Measurements from ENCODE around the gene RHPN2. TPM values are rescaled to one million over a fixed set of nuclear protein-coding genes. Genes with fewer than 3 reads are reported as not detected.
"Not testable (repeated sequence)": the region's sequence is repeated elsewhere in the genome, so short reads cannot be mapped to it uniquely, and the experiment has no call there.

Gene RHPN2
- total RNA-seq, 1 experiment from 2014 or later: 25.6 TPM

DNA sequence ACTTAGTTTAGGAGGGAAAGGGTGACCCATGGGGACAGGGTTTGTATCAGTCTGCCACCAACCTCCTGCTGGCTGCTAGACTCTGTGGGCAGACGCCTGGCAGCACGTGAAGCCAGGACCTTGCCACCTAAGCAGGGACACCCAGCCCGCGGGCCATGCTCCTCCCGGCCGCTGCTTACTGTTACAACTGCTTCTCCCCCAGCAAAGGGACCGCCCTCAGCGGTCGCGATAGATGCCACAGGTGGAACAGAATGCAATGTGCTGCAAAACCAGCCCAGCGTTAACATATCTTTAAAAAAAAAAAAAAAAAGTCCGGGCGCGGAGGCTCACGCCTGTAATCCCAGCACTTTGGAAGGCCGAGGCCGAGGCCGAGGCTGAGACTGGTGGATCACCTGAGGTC lies 1.9 kb upstream of the RHPN2 start:
- DNase-seq (ENCODE audit: low read depth): no peak

DNA sequence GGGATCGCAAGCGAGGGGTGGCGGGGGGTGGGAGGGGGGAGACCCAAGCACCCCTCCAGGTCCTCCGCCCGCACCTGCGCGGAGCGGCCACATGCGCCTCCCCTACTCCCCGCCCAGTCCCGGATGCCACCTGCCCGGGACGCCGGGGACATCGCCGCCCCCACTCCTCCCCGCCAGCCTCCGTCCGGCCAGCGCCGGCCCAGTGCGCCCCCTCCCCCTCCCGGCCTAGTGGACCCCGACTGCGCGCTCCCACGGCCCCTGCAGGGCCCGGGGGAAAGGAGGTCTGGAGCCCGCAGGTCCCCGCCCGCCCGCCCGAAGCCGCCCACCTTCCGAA lies 263 bp downstream of the RHPN2 start:
- DNase-seq (ENCODE audit: low read depth): no peak

DNA sequence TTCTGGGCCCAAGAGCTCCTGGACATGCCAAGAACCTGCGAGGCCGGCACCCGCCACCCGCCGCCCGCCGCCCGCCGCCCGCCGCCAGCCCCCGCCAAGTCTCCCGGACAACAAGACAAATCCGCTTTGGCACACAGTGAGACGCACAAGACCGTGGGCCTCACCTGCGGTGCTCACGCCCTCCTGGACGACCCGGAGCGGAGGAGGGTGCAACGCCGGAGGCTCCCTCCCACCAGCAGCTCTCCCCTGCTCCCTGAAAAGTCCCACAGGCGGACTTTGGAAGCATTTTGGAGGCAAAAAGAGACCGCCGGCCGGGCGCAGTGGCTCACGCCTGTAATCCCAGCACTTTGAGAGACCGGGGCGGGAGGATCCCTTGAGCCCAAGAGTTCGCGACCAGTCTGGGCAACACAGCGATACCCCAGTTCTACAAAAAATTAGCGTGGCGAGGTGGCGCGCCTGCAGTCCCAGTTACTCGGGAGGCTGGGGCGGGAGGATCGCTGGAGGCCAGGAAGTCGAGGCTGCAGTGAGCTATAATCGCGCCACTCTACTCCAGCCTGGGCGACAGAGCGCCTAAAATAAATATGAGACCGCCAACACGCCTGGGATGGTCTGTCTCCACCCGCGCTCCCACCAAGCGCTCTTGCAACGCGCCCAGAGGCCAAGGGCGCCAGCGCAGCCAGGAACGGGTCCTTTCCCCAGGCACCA lies 783 bp downstream of the RHPN2 start:
- DNase-seq (ENCODE audit: low read depth): no peak

DNA sequence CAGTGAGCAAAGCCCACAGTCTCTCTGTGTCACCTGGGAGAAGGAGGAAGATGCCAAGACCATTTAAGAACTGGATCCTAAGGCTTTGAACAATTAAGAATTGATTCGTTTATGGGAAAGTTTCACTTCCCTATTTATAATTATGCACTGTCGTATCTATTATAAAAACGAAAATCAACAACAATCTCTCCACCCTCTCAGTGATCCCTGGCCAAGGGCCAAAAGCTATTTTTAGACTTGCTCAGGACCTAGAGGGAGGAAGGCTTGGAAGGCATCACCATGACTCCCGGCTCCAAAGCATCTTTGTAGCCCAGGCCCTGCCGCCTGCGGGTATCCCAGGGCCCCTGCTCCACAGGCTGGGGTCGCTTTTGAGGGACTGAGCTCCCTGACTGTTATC lies 1.3 kb downstream of the RHPN2 start:
- peak; percentile 59 for DNase-seq (ENCODE audit: low read depth)

DNA sequence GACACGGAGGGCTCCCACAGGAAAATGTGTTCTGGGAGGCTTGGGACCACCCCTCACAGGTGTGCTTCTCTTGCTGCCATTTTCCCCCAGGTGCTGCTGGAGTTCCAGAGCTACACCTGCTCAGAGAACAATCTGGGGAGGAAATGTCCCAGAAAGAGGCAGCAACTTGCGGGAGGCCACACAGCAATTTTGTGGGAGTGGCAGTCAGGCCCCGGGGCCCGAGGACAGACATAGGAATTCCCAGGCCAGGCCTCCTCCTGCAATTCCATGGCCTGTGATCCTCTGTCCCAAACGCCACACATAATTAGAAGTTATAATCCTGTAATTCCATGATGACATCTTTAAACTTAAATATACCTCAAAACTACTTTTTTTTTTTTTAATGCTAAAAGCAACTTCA lies 1.8 kb downstream of the RHPN2 start:
- no peak for DNase-seq (ENCODE audit: low read depth)

DNA sequence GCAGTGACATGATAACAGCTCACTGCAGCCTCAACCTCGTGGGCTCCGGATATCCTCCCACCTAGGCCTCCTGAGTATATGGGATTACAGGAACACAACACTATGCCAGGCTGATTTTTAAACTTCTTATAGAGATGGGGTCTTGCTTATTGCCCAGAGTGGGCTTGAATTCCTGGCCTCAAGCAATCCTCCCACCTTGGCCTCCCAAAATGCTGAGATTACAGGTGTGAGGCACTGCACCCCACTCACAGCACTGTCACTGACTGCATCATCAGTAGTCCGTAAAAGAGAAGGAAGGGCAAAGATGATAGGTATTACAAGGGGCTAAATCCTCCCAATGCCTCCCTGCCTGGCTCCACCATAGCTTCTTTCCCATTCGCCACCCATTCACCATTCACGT lies 4.1 kb downstream of the RHPN2 start:
- no peak for DNase-seq (ENCODE audit: low read depth)

DNA sequence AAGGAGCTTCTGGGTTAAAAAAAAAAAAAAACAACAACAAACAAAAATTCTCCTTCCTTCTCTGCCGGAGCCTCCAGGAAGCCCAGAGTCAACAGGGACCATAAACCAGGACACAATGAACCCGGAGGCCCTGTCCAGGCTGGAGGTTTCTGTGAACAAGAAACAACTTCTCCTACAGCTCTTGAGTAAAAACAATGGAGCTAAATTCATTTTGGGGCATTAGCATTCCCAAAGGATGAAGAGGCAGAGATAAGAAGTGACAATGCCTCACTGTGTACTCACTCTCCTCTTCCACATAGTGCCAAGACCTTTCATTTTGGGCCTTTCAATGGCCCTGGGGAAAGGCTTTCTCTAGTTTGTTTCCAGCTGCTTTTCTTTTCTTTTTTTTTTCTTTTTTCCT lies 9.0 kb downstream of the RHPN2 start:
- DNase-seq (ENCODE audit: low read depth): peak; percentile 62

DNA sequence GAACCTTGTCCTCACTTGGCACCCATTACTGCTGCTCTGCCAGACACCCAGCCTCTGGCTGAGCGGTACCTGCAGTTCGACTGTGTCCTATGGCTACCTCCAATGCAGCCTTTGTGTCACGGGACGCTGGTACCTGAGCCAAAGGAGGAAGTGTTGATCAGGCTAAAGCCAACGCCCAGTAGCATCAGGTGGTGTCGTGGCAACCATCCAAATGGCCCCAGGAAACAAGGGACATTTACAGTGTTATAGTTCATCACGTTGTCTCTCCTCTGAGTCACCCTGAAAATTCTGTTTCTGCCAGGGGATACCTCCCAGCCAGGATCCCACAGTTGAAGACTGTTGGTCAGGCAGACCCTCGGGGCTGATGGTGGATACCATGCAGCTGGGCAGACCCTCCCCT lies 10.1 kb downstream of the RHPN2 start:
- DNase-seq (ENCODE audit: low read depth): peak; percentile 82

DNA sequence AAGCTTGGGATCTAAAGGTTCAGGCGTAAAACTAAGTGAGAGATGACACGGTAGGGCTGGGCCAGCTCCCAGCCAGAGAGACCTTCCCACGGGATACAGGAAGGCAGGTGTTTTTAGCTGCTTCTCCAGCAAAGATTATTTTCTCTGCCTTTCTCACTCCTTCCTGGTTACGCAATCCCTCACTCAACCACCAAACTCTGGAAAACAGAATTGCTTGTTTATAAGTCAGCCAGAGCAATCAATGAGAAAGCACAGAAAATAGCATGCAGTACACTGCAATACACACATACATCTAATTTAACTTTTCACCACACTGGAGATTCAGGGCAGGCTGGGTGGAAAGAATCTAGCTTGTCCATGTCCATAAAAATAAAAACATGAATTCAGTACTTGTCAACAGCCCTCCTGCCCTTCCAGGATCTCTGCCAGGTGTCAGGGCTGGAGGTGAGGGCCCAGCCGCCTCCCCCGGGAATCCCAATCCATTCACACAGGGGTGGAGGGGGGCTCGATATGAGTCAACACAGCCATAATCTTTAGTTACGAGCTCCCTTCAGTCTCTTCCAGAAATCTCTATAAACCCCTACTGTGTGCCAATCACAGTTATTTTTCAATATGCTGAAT lies 12.2 kb downstream of the RHPN2 start:
- DNase-seq (ENCODE audit: low read depth): peak; percentile 70

DNA sequence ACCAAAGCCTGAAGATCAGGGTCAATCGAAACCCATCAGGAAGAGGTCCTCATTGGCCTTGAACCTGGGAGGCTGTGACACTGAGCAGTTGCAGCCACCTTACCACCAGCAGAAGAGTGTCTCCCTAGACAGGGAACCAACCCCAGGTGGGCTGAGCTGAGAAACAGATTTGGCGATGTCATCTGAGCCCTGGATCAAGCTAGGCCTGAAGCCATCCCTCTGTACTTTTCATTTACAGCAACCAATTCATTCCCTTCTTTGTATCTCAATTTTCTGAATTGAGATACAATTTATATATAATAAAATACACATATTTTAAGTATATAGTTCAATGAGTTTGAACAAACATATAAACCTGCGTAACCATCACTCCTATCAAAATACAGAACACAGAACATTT lies 14.6 kb downstream of the RHPN2 start:
- DNase-seq (ENCODE audit: low read depth): no peak

DNA sequence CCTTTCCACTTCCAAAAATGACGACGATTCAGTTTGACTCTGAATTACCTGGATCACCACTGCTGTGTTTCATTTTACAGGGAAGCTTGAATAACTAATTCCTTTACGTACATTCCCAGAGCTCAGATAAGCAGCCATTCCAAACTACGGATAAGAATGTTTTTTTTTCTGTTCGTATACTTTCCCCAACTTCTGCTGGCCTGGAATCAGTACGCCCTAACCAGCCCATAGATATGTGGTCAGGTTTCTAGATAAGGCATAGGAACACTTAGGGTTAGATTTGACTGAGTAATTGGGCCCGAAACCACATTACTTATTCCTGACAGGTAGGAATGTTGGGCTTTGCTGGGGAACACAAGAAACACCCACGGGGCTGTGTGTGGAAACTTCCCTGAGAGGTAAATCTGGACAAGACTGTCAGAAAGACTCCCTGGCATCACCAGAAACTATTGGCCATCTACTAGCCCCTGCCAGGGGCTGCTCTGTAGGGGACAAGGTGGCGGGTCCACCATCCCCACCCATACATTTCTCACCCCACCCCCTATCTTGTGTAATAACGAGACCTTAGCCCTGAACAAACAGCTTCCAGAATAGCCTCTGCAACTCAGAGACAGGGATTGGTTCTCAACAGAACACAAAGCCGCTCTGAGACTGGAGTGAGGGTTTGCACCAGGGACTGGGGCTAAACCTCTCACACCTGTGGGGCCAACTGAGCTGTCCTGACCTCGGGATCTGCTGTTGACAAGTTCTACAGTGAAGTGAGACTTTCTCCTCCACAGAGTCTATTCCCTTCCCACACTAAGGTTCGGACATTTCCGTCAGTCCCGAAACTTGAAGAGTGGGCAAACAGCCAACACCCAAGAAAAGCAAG lies 15.6 kb downstream of the RHPN2 start:
- peak; percentile 40 for DNase-seq (ENCODE audit: low read depth)

DNA sequence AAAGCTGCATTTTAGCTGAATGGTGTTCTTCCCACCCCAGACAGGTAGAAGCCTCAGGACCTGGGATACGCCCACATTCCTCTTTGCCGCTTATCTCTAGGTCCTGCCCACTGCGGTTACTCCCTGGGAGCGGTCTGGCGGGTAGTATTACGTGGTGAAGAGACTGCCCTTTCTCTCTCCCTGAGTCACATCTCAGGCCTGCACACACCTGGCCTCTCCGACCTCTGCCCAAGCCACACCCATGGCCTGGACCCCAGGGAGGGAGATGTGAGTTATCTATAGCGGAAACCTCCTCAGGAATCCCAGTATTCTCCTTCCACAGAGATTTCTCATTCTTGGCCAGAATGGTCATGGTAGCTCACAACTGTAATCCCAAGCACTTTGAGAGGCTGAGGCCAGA lies 17.3 kb downstream of the RHPN2 start:
- DNase-seq (ENCODE audit: low read depth): peak; percentile 29

DNA sequence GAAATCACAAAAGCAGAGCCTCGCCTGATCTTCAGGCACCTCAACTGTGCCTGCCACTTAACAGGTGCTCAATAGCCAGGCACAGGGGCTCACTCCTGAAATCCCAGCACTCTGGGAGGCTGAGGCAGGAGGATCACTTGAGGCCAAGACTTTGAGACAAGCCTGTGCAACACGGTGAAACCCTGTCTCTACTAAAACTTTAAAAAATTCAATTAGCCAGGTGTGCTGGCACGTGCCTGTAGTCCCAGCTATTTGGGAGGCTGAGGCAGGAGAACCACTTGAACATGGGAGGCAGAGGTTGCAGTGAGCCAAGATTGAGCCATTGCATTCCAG lies 22.9 kb downstream of the RHPN2 start:
- DNase-seq (ENCODE audit: low read depth): not testable (repeated sequence)

DNA sequence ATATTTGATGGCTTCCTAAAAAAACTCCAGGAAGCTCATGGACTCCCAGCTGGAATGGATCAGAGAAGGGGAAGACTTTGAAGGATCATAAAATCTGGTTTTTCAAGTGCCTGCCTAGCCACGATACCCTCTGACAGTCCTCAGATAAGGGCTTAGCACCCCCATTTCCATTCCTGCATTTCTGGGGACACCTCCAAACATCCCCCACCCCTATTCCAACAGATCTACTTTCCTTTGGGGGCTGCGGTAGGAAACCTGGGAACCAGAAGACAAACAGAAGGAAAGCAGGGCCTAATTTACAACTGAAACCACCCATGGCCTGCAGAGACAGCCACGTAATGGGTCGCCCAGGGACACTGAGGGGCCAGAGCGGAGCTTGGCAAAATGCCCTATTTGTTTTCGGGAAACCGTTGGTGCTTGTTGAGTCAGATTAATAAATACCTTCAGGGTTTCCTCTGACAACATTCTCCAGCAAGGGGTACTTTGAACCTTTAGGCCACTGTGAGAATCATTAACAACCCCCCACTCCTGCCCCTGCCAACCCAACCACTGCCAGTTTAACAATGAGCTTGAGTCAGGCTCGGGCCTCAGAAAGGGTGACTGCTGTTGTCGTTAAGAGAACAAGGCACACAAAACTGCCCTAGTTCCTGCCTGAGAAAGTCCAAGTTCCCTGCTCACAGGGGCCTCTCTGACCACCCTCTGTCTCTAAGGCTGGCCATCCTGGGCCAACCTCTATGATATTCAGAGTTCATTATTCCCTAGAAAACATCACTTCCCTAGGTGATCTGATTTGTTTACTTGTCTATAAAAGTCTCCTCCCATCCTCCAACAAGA lies 23.5 kb downstream of the RHPN2 start:
- DNase-seq (ENCODE audit: low read depth): peak; percentile 99

DNA sequence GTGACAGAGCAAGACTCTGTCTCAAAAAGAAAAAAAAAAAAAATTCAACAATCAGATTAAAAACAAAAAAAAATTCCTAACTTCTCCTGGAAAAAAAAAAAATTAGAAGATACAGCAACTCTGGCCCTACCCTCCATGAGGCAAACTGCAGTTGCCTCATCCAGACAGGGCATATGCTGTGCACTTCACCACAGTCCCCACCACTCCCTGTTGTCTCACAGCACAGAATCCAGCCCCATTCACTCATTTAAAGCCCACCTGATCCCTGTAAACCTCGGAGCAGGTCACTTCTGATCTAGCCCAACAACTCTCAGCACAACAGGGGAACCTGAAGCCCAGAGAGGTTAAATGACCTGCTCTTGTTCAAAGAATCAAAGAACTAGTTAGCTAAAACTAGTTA lies 24.9 kb downstream of the RHPN2 start:
- DNase-seq (ENCODE audit: low read depth): no peak

DNA sequence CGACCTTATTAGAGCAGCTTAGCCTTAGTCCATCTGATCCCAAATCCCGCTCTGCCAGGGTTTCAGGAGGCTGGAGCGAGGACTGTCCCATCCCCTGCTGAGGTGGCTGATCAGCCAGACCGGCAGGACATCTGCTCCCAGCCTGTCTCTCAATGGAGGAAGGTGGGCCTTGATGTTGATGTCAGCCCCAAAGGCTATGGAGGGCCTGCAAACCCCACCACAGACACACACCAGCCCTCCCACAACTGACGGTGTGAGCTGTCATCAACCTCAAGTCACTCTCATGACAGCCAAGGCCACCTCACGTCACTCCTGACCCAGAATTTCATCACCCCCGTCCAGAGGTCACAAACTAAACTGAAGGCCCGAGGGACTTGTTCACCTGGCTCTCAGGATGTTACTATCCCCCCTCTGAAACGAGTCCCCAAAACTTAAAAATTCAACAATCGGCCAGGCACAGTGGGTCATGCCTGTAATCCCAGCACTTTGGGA lies 25.5 kb downstream of the RHPN2 start:
- no peak for DNase-seq (ENCODE audit: low read depth)

DNA sequence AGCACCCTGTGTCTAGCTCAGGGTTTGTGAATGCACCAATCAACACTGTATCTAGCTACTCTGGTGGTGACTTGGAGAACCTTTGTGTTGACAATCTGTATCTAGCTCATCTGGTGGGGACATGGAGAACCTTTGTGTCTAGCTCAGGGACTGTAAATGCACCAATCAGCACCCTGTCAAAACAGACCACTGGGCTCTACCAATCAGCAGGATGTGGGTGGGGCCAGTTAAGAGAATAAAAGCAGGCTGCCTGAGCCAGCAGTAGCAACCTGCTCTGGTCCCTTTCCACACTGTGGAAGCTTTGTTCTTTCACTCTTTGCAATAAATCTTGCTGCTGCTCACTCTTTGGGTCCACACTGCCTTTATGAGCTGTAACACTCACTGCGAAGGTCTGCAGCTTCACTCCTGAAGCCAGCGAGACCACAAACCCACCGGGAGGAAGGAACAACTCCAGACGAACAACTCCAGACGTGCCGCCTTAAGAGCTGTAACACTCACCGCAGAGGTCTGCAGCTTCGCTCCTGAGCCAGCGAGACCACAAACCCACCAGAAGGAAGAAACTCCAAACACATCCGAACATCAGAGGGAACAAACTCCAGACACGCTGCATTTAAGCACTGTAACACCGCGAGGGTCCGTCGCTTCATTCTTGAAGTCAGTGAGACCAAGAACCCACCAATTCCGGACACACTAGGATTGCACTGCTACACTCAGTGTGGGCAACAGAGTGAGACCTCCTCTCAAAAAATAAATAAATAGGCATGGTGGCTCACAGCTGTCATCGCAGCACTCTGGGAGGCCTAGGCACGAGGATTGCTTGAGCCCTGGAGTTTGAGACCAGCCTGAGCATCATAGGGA lies 27.3 kb downstream of the RHPN2 start:
- not testable (repeated sequence) for DNase-seq (ENCODE audit: low read depth)

DNA sequence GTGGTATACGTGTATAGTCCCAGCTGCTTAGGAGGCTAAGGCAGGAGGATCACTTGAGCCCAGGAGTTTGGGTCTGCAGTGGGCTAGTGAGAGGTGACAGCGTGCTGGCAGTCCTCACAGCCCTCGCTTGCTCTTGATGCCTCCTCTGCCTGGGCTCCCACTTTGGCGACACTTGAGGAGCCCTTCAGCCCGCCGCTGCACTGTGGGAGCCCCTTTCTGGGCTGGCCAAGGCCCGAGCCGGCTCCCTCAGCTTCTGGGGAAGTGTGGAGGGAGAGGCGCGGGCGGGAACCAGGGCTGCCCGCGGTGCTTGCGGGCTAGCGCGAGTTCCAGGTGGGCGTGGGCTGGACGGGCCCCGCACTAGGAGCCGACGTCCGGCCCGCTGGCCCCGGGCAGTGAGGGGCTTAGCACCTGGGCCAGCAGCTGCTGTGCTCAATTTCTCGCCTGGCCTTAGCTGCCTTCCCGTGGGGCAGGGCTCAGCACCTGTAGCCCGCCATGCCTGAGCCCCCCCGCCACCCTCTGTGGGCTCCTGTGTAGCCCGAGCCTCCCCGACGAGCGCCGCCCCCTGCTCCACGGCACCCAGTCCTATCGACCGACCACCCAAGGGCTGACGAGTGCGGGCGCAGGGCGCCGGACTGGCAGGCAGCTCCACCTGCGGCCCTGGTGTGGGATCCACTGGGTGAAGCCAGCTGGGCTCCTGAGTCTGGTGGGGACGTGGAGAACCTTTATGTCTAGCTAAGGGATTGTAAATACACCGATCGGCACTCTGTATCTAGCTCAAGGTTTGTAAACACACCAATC lies 28.1 kb downstream of the RHPN2 start:
- DNase-seq (ENCODE audit: low read depth): not testable (repeated sequence)

DNA sequence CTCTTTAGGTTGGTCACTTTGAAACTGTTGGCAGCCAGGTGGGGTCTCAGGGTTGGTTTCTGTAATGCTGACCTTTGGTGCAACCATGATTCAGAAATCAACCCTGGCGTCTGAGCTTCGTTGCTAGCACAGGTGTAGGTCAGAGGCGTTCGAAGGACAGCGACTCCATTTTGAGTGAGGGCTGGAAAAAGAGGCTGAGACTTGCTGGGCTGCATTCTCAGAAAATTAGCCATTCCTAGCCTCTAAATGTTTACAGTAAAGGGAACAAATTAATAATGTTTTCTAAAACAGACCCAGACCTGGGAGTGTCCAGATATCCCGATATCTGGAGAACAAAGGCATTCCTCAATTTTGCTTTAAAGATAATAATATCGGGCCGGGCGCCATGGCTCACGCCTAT lies 29.2 kb downstream of the RHPN2 start:
- no peak for DNase-seq (ENCODE audit: low read depth)

DNA sequence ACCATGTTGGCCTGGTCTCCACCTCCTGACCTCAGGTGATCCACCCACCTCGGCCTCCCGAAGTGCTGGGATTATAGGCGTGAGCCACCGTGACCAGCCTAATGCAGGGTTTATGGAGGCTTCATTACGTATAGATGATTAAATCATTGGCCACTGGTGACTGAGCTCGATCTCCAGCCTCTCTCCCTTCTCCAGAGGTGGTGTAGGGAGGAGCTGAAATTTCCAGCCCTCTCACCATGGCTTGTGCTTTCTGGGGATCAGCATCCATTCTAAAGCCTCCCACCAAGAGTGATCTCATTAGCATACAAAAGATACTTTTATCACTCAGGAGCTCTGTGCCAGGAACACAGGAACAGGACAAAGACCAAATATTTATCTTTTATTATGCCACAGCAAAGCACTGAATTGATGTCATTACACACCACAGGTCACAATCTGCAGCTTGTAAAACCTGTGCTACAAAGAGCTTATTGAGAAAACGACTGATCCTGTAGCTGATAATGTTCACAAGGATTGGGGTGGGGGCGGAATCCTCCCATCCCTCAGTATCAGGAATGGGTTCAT lies 32.4 kb downstream of the RHPN2 start:
- DNase-seq (ENCODE audit: low read depth): peak; percentile 22

Data from M059J (cell line).